Measurements from ENCODE around the gene ERGIC1.

GRCh38 chr5:172943283-172943841, 109.3 kb downstream of the ERGIC1 start:
- no peak for TF ChIP-seq CTCF (IDR thresholded peaks at IDR 0.05)
- no peak for TF ChIP-seq POLR2A (IDR thresholded peaks at IDR 0.05)

Measured in testis (tissue), 2 donors.